Colonic mucosa (tissue), 4 donors: ENCODE measurements around the gene PCDHB12. TPM values are rescaled to one million over a fixed set of nuclear protein-coding genes. Genes with fewer than 3 reads are reported as not detected.
"Not testable (repeated sequence)": the region's sequence is repeated elsewhere in the genome, so short reads cannot be mapped to it uniquely, and the experiment has no call there.

ENCODE experiments used
- DNase-seq: peaks from one replicate; pipeline ENCODE4 v3.0.0-alpha.2; 2020
- H3K27ac ChIP-seq: fragments of 200-600 bp; one replicate; pipeline ENCODE4 v1.8.0; 2021
- H3K27me3 ChIP-seq: fragments of 200-600 bp; one replicate; pipeline ENCODE4 v1.8.0; 2021
- H3K36me3 ChIP-seq: fragments of 200-600 bp; one replicate; pipeline ENCODE4 v1.8.0; 2021
- H3K4me1 ChIP-seq: fragments of 200-600 bp; one replicate; pipeline ENCODE4 v1.8.0; 2021; ENCODE audit warnings: mild to moderate bottlenecking
- H3K4me3 ChIP-seq: fragments of 200-600 bp; one replicate; pipeline ENCODE4 v1.8.0; 2021
- H3K9ac ChIP-seq, 2 donors: one replicate each; pipeline ENCODE4 v1.7.0; 2013; ENCODE audit warnings: control low read depth in 2 of 2, low read depth in 2 of 2, low read length in 2 of 2
- H3K9me3 ChIP-seq: fragments of 200-600 bp; one replicate; pipeline ENCODE4 v1.8.0; 2021
- intact Hi-C: fragments of 100-400 bp; cut with DNase I; formaldehyde crosslinking; loops from one replicate; pipeline ENCODE4 v1.14.1; 2022
- total RNA-seq, 2 donors: library from RNA; stranded (reverse); fragmentation: NEBNext Ultra II Directional in 1 of 2; extraction: Animal tissue kit (Norgen Biotek cat#: 25700) in 1 of 2; gene quantifications; one replicate each; pipeline ENCODE4 v1.2.1, GENCODE V29; 2021
- TF ChIP-seq, protein P1 (sequence below): fragments of 200-600 bp; IDR thresholded peaks from one replicate; pipeline ENCODE4 v1.8.0; 2022; ENCODE audit warnings: antibody characterized with exemption, mild to moderate bottlenecking
- donor health status: healthy.
- donor health status: DM: no; HTN: no; CAD: no.
- donor health status: DM: no; HTN: no; CAD: no.

PCDHB12 gene
- total RNA-seq = under 1 TPM; 0.40 to 0.56 TPM

DNA sequence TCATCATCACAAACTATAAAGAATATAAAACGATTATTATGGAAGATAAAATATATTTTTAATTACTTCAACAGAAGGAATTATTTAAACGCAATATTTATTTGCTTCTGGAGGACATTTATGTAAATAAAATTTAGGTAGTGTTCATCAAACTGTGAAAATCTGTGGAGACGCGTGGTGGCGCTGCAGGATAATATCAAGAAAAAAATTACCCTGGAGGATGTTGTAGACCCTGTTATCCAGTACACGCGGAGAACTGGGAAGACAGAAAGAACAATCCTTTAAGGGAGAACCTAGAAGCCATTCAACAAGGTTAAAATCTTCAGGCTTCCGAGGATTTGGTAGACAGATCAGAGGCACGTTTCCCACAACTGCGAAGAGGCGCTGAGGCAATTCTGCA lies at the start of gene PCDHB12:
TSS of gene PCDHB12 (plus strand) at position 242 of the 400 bp plus-strand sequence. CDS start 189 bp downstream, outside the sequence.
- no peak for DNase-seq
- Histone ChIP-seq H3K4me1 (no peaks in the 10 kb centered on the region), H3K9ac (no peak within 1 kb of the TSS), H3K4me3 (no peak within 1 kb of the TSS), H3K9me3 (no peaks in the 10 kb centered on the region), H3K27ac (no peak within 1 kb of the TSS), H3K27me3 (no peaks in the 10 kb centered on the region), H3K36me3 (no peaks in the 10 kb centered on the region)
- intact Hi-C loops = no loop called here
- TF ChIP-seq, protein P1, sequence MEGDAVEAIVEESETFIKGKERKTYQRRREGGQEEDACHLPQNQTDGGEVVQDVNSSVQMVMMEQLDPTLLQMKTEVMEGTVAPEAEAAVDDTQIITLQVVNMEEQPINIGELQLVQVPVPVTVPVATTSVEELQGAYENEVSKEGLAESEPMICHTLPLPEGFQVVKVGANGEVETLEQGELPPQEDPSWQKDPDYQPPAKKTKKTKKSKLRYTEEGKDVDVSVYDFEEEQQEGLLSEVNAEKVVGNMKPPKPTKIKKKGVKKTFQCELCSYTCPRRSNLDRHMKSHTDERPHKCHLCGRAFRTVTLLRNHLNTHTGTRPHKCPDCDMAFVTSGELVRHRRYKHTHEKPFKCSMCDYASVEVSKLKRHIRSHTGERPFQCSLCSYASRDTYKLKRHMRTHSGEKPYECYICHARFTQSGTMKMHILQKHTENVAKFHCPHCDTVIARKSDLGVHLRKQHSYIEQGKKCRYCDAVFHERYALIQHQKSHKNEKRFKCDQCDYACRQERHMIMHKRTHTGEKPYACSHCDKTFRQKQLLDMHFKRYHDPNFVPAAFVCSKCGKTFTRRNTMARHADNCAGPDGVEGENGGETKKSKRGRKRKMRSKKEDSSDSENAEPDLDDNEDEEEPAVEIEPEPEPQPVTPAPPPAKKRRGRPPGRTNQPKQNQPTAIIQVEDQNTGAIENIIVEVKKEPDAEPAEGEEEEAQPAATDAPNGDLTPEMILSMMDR = no peak

DNA sequence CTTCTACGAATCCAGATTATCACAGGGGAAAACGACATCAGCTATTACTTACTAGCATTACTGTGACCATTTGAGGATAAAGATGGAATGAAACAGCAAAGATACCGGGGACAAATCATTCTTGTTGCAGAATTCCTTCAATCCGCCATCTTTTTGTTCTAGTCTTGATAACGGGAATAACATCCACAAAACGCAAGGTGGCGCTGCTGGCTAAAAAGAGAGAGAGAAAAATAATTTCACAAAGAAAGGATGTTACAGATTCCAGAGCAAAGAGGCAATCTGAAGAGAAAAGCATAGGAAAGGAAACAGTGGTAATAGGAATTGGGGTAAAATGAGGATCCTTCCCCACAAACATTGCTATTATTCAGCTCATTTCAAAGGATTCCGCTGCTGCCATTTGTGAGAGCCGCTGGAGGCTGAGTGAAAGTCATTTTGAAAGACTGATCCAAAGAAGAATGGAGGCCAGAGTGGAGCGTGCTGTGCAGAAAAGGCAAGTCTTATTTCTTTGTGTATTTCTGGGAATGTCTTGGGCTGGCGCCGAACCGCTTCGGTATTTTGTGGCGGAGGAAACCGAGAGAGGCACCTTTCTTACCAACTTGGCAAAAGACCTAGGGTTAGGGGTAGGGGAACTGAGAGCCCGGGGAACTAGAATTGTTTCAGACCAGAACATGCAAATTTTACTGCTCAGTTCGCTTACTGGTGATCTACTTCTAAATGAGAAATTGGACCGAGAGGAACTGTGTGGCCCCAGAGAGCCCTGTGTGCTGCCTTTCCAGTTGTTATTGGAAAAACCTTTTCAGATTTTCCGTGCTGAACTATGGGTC lies 35.9 kb upstream of the PCDHB12 start, which contains the start of gene PCDHB7:
TSS of gene PCDHB7 (plus strand) at position 264 of the 824 bp plus-strand sequence. CDS start at position 456, 192 bp downstream.
- Histone ChIP-seq H3K9me3 (no peaks in the 10 kb centered on the region), H3K4me3 (no peak within 1 kb of the TSS), H3K36me3 (no peaks in the 10 kb centered on the region), H3K9ac (no peak within 1 kb of the TSS), H3K27ac (no peak within 1 kb of the TSS), H3K27me3 (no peaks in the 10 kb centered on the region), H3K4me1 (no peaks in the 10 kb centered on the region)
- intact Hi-C loops = no loop called here
- TF ChIP-seq, protein P1 = no peak
- DNase-seq = no peak

DNA sequence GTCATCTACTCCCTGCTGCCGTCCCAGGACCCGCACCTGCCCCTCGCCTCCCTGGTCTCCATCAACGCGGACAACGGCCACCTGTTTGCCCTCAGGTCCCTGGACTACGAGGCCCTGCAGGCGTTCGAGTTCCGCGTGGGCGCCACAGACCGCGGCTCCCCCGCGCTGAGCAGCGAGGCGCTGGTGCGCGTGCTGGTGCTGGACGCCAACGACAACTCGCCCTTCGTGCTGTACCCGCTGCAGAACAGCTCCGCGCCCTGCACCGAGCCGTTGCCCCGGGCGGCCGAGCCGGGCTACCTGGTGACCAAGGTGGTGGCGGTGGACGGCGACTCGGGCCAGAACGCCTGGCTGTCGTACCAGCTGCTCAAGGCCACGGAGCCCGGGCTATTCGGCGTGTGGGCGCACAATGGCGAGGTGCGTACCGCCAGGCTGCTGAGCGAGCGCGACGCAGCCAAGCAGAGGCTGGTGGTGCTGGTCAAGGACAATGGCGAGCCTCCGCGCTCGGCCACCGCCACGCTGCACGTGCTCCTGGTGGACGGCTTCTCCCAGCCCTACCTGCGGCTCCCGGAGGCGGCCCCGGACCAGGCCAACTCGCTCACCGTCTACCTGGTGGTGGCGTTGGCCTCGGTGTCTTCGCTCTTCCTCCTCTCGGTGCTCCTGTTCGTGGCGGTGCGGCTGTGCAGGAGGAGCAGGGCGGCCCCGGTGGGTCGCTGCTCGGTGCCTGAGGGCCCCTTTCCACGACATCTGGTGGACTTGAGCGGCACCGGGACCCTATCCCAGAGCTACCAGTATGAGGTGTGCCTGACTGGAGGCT lies 34.0 kb upstream of the PCDHB12 start:
- H3K27me3 ChIP-seq, intact Hi-C loops, DNase-seq, H3K9me3 ChIP-seq, H3K9ac ChIP-seq, H3K4me1 ChIP-seq, H3K36me3 ChIP-seq, H3K27ac ChIP-seq, H3K4me3 ChIP-seq: not testable (repeated sequence)

DNA sequence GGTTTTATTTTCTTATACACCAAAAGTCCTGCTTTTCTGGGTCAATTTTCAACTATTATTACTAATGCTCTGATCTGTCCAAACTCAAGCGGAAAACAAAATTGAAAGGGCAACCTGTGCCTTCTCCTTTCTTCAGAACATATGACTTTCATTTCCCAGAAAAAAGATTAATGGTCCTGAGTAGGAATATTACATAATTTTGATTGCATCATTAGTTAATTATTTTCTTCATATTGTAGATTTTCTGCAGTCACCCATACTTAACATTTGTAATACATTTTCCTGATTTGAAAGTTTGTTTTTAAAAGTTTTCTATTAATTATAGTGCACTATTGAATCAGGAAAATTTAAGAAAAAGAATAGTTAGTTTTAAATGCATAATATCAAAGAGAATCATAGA lies 32.6 kb upstream of the PCDHB12 start:
- Histone ChIP-seq H3K27me3 (no peaks in the 10 kb centered on the region), H3K36me3 (no peaks in the 10 kb centered on the region), H3K4me3 (no peak overlapping the region), H3K9ac (no peak overlapping the region), H3K4me1 (no peaks in the 10 kb centered on the region), H3K9me3 (no peaks in the 10 kb centered on the region), H3K27ac (no peak overlapping the region)
- intact Hi-C loops = no loop called here
- TF ChIP-seq, protein P1 = no peak
- no peak for DNase-seq

DNA sequence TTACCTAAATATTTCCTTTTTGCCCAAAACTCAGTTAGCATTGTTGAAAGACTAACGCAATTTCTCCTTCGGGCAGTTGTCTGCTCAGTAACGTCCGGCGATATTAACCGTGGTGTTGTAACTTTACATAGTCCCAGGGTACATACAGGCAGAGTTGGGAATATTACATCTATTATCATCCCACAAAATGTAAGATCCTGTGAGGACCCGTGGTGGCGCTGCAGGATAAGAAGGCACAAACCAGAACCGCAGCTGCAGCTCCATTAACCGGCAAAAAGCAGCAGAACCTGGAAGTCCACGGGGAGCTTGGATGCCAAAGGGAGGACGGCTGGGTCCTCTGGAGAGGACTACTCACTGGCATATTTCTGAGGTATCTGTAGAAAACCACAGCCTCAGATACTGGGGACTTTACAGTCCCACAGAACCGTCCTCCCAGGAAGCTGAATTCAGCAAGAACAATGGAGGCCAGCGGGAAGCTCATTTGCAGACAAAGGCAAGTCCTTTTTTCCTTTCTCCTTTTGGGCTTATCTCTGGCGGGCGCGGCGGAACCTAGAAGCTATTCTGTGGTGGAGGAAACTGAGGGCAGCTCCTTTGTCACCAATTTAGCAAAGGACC lies 30.8 kb upstream of the PCDHB12 start, which contains the start of gene PCDHB8:
TSS of gene PCDHB8 (plus strand) at position 214 of the 615 bp plus-strand sequence. CDS start at position 459, 245 bp downstream.
- not testable (repeated sequence) for H3K27ac ChIP-seq

DNA sequence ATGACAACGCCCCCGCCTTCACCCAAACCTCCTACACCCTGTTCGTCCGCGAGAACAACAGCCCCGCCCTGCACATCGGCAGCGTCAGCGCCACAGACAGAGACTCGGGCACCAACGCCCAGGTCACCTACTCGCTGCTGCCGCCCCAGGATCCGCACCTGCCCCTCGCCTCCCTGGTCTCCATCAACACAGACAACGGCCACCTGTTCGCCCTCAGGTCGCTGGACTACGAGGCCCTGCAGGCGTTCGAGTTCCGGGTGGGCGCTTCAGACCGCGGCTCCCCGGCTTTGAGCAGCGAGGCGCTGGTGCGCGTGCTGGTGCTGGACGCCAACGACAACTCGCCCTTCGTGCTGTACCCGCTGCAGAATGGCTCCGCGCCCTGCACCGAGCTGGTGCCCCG lies 29.1 kb upstream of the PCDHB12 start:
- H3K27me3 ChIP-seq, H3K27ac ChIP-seq, intact Hi-C loops, H3K9ac ChIP-seq, H3K36me3 ChIP-seq, H3K9me3 ChIP-seq, DNase-seq, H3K4me1 ChIP-seq, H3K4me3 ChIP-seq: not testable (repeated sequence)

More for the DNA sequence above, 30.8 kb upstream of the PCDHB12 start, which contains the start of gene PCDHB8:
- H3K9ac ChIP-seq, DNase-seq, H3K4me1 ChIP-seq, H3K9me3 ChIP-seq, H3K4me3 ChIP-seq, H3K36me3 ChIP-seq, intact Hi-C loops, H3K27me3 ChIP-seq: not testable (repeated sequence)

DNA sequence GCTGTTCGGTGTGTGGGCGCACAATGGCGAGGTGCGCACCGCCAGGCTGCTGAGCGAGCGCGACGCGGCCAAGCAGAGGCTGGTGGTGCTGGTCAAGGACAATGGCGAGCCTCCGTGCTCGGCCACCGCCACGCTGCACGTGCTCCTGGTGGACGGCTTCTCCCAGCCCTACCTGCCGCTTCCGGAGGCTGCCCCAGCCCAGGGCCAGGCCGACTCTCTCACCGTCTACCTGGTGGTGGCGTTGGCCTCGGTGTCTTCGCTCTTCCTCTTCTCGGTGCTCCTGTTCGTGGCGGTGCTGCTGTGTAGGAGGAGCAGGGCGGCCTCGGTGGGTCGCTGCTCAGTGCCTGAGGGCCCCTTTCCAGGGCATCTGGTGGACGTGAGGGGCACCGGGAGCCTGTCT lies 28.6 kb upstream of the PCDHB12 start:
- H3K9me3 ChIP-seq = not testable (repeated sequence)

More for the DNA sequence above, 28.6 kb upstream of the PCDHB12 start:
- intact Hi-C loops, H3K9ac ChIP-seq, H3K27me3 ChIP-seq, H3K4me1 ChIP-seq, DNase-seq, H3K4me3 ChIP-seq, H3K27ac ChIP-seq, H3K36me3 ChIP-seq: not testable (repeated sequence)
